Neural progenitor cell (in vitro differentiated cells): ENCODE data around the gene STK24.

ENCODE experiments used
- CTCF ChIP-seq: fragments of 200-600 bp; sonication (generic); IDR thresholded peaks from 2 replicates; pipeline ENCODE4 v1.5.1; 2017; ENCODE audit warnings: antibody characterized with exemption, mild to moderate bottlenecking
- EZH2 ChIP-seq: fragments of 200-600 bp; sonication (generic); IDR thresholded peaks from 2 replicates; pipeline ENCODE4 v1.6.1; 2017; ENCODE audit warnings: antibody characterized with exemption, mild to moderate bottlenecking, moderate library complexity
- EZH2phosphoT487 ChIP-seq: fragments of 200-600 bp; sonication (generic); IDR thresholded peaks from 2 replicates; pipeline ENCODE4 v1.6.1; 2017; ENCODE audit warnings: antibody characterized with exemption

- TF ChIP-seq EZH2 (no peak), CTCF (no peak), EZH2phosphoT487 (no peak)
Observed at GRCh38 chr13:98399756-98400155, 177.2 kb downstream of the STK24 start.
